H1 (cell line): ENCODE data around the gene MAML3.

Source experiments
- CTCF ChIP-seq, 3 experiments: IDR thresholded peaks; 1 replicate in 2 of 3; 2 replicates in 1 of 3; pipeline versions ENCODE4 v1.5.1 to v1.6.1; 2011; ENCODE audit warnings: low read length in 3 of 3, mild to moderate bottlenecking in 3 of 3, inconsistent platforms in 2 of 3, low read depth in 1 of 3, moderate library complexity in 1 of 3; ENCODE audit not compliant: insufficient read depth in 1 of 3; ENCODE audit errors: control extremely low read depth in 1 of 3
- NRF1 ChIP-seq: IDR thresholded peaks from 2 replicates; pipeline ENCODE4 v1.6.1; 2011; ENCODE audit warnings: mild to moderate bottlenecking, low read depth, low read length, improper control_type of control experiment
- TAF1 ChIP-seq: IDR thresholded peaks from 2 replicates; pipeline ENCODE4 v1.6.1; 2011; ENCODE audit warnings: mild to moderate bottlenecking, low read depth, low read length
- YY1 ChIP-seq: IDR thresholded peaks from 2 replicates; pipeline ENCODE4 v1.6.1; 2011; ENCODE audit warnings: low read depth, mild to moderate bottlenecking, low read length

- TF ChIP-seq NRF1 (no peak), CTCF (IDR thresholded peaks at IDR 0.05; ENCODE audit: control extremely low read depth in 1 of 3, insufficient read depth in 1 of 3, low read depth in 1 of 3, low read length in 3 of 3) (no peak), TAF1 (no peak), YY1 (no peak)
Measured at GRCh38 chr4:139743027-139743426, 411.0 kb downstream of the MAML3 start.
